DMS53 treated with DMSO at 0.1 percent for 48 hours (cell line): Measurements from ENCODE around the gene AGTRAP.
A peak's percentile ranks its signal among the peaks of the same experiment; 100 is the strongest.

Experiments used
- DNase-seq: peaks from one replicate; lab custom pipeline; 2025; ENCODE audit not compliant: unreplicated experiment; lab: John Stamatoyannopoulos, UW

Gene AGTRAP

DNA sequence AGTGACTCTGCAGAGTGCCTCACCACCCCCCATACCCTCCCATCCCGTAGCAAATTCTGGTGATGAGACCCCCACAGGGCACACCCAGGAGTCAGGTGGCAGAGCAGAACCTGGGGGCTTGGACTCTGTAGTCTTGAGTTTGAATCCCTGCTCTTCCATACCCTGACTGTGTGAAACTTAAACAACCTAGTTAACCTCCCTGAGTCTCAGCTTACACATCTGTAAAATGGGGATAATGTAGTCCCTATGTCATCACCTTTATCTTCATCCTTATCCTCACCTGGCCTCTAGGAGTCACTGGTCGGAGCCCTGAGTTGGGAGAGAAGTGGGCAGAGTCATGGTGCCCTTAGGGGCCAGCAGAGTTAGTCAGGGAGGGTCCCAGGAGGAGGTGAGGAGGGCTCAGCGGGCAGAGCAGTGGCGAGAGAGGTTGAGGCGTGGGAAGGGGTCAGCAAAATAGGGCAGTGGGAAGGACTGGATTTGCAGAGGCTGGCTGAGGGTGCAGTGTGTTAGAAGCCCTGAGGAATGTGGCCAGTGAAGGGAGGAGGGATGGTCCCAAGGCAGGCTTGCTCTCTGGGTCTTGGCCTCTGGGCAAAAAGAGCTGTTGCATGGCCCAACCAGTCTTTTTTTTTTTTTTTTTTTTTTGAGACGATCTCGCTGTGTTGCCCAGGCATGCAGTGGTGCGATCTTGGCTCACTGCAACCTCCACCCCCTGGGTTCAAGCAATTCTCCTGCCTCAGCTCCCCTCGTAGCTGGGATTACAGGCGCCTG, 44.6 kb downstream of the AGTRAP start:
- no peak for DNase-seq

DNA sequence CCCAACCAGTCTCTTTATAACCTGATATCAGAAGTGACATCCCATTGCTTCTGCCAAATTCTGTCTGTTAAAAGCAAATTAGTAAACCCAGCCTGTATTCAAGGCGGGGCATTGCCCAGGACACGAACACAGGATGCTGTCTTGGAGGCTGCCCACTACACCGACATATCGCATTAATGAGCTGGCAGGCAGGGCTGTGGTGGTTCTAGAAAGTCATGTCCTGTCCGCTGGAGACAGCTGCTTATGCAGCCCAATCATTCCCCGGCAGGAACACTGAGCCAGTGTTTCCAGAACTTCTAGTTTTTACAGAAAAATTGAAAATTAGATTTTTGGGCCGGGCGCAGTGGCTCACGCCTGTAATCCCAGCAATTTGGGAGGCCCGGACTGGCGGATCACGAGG, 45.4 kb downstream of the AGTRAP start:
- DNase-seq: no peak

DNA sequence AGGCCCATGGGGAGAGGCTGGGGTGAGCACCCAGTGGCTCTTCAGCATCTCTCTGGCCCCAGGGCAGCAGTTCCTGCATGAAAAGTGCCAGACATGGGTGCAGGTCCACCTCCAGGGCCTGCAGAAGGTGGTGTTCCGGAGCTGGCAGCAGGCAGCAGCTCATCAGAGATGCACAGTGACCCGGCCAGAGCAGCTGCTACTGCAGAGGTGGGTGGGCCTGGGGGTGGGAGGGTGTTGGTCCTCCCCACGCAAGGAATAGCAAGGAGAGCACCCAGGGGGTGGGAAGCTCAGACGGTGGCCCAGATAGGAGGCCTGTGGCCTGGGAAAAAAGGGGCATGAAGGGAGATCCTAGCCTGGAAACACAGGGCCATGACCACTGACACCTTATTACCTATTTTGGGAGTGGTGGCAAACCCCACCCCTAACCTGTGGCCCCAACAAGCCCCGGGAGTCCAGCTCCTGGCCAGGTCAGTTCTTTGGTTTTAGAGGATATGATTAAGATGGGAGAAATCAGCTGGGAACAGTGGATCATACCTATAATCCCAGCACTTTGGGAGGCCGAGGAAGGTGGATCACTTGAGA, 46.3 kb downstream of the AGTRAP start:
- no peak for DNase-seq

DNA sequence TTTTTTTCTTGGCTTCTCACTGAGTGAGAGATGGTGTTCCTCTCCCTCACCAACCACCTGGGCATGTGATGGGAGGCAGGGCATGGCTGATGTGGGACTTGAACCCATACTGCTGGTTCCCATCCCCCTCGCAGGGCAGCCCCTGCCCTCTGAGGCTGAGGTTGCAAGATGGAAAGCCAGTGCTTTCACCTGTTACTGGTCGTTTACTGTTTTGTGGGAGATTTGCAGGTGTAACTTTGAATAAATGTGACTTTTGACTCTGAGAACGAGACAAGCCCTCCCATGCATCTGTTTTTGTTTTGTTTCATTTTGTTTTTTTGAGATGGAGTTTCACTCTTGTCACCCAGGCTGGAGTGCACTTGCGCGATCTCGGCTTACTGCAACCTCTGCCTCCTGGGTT, 47.6 kb downstream of the AGTRAP start:
- no peak for DNase-seq

DNA sequence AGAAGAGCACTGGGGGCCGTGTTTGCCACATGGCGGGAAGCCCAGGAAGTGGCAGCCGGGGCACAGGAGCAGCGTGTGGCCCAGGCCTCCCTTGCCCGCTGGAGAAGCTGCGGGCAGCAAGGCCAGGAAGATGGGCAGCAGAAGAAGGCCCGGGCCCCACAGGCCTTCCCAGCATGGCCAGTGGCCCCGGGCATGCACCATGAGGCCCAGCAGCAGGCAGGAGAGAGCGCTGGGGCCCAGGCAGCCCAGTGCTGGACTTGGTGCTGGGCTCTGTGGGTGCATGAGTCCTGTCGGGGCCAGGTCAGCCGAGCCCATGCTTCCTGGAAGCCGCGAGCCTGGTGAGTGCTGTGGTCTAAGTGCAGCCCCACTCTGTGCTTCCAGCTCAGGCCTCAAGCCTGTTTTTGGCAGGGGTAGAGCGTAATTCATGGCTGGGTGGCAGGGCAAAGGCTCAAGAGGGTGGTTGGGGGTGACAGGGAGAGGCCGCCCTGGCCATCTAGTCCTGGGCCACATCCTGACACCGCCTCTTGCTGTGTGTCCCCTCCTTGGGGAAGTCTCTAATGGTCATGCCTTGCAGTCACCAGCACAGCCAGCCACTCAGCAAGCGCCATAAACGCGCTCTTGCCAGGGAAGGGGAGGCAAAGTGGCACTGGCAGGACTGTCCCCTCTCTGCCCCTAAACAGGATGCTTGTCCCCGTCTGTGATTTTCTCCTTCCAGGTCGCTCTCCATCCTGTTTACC, 48.5 kb downstream of the AGTRAP start:
- no peak for DNase-seq

DNA sequence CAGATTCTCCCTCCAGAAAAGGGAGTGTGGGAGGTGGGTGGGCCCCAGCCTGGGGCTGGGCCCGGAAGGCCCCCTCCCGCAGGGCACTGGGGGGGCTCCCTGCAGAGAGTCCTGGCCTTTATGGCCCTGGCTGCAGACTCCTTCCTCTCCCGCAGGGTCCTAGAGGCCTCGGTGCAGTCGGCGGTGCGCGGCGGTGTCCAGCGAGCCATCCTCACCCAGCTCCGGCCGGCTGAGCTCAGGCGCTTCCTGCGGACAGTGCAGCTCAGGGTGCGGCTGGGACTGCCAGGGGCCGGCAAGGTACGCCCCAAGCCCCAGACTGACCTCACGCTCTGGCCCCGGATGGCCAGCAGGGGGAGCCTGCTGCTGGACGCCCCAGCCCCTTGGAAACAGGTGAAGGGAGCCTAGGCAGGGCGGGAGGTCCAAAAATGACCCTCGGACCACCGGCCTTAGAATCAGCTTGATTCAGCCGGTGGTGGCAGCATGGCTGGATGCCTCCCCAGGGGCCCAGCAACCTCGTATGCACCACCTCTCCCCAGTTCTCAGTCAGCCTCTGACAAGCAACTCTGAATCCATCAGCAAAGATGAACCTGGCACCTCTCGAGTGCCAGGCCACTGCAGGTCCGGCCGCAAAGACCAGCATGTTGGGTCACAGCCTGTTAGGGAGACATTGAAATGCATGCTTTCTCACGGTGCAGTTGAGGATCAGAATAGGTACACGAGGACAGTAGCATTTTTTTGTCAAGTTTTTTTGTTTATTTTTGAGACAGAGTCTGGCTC, 49.2 kb downstream of the AGTRAP start:
- peak; percentile 42 for DNase-seq

DNA sequence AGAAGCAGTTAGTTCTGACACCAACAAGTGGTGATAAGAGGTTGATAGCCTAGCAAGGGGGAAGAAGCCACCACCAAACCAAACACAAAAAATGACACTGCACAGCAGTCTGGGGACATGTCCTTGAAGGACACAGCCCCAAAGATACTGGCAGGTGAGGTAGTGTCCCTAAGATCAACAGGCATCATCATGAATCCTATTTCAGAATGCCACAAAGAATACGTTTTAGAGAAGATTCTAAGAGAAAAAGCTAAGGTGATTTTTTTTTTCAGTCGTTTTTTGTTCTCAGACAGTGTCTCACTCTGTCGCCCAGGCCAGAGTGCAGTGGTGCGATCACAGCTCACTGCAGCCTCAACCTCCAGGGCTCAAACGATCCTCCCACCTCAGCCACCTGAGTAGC, 50.2 kb downstream of the AGTRAP start:
- DNase-seq: no peak

DNA sequence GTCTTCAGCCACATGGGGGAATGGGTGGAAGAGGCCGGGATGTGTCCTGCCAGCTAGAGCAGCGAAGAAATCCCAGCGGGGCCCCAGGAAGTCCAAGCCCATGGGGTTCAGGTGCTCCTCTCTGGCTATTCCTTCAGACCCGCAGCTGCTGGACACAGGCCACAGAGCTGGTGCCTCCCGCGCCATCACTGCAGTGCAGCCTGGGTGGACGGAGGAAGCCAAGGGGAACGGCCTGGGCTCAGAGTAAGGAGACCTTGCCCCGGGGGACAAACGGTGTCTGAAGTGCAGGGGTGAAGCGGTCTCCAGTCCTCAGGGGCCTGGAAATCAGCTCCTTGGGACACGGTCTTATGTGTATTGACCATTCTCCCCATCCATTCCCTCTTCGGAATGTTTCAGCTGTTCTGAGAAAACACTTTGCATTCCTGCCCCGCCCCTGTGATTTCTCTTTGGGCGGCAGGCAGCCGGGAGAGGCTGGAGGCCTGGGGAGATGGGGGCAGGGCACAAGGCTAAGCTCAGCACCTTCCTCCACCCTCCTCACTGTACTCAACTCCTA, 51.4 kb downstream of the AGTRAP start:
- DNase-seq: no peak

DNA sequence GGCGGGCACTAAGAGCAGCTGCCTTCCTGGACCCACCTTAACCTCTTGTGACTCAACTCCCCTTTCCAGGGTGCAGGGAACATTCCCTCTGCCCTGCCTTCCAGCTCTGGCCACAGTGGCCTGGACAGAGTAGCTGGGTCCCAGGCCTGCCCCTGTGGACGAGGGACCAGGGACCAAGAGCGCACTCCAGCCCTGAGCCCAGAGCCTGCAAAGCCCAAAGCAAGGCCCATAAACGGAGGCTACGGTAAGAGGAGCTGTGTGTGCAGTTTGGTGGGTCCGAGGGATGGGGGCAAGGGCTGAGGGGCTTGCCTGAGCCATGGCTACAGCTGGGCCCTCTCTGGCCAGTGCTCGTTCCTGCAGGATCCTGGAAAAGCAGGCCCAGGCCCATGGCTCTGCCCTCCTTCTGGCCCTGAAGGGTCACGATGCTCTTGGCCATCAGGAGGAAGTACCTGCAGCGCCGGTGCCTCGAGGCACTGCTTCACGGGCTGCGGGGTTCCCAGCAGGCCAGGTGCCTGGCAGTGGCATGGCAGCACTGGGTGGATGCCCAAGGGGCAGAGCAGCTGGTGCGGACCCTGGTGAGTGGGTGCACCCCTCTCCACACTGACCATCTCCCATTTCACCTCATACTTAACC, 52.0 kb downstream of the AGTRAP start:
- DNase-seq: no peak

DNA sequence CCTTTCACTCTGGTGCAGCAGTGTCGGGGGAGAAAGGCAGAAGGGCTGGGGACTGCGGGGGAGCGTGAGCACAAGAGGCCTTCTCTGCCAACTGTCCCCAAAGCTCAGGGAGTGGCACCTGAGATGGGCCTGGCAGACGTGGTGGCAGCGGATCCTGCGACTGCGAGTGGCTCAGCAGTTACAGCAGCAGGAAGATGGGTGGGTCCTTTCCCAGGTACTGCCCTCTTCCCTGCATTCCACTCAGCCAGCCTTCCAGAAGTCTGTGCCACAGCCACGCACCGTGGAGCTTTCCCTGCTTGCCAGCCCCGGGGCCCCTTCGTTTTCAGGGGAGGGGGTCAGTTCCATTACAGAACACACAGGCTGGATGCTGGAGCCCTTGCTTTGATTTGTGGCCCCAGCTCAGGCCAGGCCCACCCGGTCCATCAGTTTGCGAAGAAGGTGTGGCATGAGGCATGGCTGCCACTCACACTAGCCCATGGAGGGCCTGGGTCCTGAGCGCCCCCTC, 52.7 kb downstream of the AGTRAP start:
- no peak for DNase-seq

DNA sequence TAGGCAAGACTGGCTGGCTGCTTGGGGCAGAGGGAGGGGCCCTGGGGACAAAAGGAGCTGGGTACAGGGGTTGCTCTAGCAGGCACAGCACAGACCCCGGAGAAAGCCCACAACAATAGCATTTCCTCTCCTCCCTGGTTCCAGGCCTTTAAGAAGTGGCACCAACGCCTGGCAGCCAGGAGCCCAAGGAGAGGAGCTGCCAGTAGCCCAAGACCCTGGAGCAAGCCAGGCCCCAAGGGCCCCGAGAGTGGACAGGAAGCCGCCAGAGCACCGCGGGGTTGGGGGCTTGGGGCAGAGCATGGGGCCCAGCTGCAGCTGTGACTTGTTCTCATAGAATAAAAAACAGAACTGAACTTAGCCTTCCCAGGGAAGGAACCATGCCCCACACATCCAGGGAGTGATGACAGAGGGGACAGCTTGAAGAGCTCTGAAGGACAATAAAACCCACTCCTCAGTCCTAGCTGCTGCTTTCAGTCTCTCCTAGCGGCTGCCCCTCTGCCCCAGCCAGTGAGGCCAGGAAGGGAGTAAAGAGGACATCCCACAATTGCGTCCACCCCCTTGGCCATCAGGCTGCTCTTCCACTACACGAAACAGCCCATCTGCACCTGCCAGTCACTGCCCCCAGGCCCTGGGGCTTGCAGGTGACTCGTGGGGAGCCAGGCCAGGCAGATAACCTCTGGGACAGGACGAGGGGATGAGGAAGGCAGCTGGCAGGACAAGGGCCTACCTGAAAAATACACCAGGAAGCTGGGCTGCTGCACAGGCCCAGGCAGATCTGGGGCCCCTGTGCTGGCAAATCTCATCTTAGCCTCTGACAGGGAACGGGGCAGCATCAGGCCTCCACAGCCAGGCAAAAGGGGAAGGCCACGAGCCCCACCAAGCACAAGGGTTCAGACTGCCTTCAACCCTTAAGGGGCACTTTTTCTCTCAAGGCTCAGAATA, 53.5 kb downstream of the AGTRAP start:
- no peak for DNase-seq

DNA sequence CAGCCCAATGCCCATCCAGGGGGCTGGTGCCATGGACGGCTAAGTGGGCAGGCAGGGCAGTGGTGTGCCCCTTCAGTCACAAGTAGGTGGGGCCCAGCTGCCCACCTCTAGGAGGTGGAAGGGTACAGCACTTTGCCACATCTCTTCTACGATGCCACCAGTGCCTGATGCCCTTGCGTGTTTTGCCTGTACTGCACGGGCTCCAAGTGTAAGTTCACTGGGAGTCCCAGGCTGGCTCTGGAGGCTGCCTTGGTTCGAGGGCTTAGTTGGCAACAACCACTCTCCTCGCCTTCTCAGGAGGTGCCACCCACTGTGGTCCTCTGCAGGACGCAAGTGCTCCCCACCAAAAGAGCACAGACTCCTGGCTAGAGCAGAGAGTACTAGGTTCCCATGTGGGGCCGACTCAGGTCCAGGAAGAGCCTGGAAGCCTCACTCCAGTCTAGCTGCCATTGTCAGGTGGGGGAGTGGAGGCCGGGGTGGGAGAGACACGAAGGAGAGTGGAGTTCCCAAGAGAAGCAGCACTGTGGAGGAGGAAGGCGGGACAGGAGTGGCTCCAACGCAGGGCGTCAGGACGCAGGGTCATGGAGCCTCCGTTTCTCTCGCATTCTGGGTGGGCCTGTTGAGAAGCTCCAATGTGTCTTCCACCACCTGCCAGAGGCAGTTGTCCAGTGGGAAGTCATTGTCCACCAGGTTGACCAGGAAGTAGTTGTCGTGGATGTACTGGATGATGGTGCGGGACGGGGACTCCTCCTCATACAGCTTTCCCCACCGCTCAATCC, 54.4 kb downstream of the AGTRAP start:
- no peak for DNase-seq

DNA sequence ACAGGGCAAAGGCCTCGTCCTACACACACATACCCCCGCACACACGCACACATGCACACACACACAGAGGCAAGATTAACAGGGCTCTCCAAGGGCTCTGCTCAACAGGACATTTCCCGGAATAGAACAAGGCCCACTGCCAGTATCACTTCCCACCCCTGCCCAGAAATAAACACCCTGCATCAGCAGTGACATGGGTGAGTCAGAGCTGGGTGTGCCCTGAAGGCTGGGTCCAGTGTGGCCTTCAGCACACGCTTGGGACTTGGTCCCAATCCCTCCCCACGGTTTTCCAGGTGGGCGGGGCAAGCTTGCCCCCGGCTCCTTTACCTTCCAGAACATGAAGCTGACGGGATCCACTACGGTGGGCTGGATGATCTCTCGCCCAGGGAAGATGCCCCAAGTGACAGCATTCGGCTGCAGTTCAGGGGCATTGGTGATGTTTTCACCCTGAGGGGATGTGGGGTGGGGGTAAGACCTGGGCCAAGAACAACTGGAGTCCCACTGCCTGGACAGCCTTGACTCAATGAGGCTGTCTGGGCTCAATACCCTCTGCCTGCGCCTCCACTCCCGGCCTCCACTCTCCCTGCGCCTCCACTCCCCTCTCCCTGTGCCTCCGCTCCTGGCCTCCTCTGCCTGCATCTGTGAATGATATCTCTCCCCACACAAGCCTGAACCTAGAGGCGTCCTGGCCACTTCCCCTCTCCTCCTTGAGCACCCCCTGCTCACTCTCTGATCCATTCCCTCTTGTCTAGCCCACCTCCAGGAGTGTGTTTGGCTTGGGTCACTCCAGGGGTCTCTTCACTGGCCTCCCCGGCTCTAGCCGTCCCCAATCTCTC, 55.2 kb downstream of the AGTRAP start:
- no peak for DNase-seq

DNA sequence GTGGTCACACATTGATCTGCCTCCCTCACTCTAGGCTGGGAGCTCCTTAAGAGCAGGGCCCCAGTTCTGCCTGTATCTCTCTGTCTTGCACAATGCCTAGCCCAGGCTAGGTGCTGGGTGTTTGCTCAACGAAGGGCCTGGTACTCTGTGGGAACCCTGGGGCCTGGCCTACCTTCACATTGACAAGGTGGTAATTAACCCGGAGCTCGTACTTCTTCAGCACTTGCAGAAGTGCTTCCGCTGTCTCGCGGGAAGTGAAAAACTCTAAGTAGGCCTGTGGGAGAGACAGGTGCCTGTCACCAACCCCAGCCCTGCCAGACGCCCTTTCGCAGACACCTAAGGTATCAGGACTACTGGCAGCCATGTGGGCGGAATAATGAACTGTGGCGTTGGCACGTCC, 56.2 kb downstream of the AGTRAP start:
- no peak for DNase-seq

DNA sequence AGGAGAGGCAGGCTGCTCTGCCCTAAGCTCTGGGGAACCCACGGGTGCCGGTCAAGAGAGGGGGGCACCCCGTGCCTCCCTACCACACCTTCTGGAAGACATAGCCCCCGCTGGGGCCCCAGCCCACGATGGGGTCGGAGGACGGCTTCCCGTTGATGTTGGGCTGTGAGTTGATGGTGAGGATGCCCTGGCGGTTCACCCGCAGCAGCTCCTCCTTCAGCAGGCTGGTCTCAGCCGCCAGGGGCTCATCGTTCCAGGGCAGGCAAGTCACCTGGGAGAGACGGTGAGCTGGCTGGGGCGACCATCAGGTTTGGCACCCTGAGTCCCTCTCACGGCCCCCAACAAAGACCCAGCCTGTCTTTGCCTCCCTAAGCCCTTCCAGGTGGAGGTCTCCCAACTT, 57.9 kb downstream of the AGTRAP start:
- DNase-seq: no peak

DNA sequence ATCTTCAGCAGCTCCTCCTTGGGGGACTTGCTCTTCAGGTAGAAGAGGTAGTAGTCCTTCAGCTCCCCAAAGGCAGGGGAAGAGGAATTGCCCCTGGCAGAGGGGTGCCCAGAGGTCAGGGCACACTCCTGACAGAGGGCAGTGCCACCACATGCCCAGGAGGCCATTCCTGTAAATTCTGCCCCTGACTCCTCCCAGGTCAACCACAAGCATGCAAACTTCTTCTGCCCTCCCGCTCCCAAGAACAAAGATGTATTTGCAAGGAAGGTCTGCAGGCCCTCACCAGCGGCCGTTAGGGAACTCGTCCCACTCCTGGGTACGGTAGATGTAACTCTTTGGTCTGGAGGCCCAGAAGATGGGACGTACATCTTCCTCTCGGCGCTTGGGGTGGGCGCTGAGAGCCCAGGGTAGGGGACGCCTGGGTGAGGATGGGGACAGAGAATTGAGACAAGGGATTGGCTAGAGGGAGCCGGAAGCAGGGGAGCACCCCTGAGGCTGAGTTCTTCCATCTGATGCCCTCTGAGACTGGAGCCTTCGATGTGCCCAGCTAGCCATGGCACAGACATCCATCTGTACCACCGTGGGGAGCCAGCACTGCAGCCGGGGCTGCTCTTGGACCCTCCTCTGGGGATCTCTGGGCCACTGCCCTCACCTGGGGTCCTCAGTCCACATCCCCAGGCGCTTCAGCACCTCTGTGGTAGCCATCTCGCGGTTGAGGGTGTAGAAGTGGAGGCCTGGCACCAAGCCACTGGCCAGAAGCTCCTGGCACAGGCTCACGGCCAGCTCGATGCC, 58.7 kb downstream of the AGTRAP start:
- DNase-seq: no peak
